B cell (primary cell): ENCODE data around the gene L3MBTL3.

Source experiments
- EZH2 ChIP-seq: IDR thresholded peaks from 2 replicates; pipeline ENCODE4 v1.6.1; 2012; ENCODE audit warnings: borderline replicate concordance, low read depth, mild to moderate bottlenecking, moderate library complexity, low read length; ENCODE audit not compliant: insufficient read depth, poor library complexity, severe bottlenecking
- TF ChIP-seq, protein P1 (sequence below): fragments of 200-600 bp; IDR thresholded peaks from one replicate; pipeline ENCODE4 v1.8.0; 2022; ENCODE audit warnings: antibody characterized with exemption, mild to moderate bottlenecking

DNA sequence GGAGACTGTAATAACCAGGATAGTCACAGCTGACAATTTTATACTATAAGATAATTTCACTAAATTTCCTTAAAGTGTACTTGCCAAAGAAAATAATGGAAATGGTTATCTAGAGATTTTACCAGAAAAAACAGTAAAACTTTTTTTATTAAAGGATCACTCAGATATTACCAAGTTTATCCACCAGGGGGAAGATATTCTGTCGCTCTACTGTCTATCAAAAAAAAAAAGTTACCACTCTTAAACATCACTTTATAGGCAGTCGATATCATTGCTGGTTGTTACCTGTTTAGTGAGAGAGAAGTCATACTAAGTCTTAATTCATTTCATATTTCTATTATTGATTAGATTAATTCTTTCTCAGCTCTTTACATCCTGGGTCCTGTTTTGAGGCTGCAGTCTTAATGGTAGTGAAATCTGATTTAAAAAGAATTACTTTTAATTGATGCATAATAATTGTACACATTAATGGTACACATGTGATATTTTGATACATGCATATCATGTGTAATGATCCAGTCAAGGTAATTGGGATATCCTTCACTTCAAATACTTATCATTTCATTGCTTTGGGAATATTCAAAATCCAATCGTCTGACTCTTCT, 18.9 kb downstream of the L3MBTL3 start:
- TF ChIP-seq, protein P1, sequence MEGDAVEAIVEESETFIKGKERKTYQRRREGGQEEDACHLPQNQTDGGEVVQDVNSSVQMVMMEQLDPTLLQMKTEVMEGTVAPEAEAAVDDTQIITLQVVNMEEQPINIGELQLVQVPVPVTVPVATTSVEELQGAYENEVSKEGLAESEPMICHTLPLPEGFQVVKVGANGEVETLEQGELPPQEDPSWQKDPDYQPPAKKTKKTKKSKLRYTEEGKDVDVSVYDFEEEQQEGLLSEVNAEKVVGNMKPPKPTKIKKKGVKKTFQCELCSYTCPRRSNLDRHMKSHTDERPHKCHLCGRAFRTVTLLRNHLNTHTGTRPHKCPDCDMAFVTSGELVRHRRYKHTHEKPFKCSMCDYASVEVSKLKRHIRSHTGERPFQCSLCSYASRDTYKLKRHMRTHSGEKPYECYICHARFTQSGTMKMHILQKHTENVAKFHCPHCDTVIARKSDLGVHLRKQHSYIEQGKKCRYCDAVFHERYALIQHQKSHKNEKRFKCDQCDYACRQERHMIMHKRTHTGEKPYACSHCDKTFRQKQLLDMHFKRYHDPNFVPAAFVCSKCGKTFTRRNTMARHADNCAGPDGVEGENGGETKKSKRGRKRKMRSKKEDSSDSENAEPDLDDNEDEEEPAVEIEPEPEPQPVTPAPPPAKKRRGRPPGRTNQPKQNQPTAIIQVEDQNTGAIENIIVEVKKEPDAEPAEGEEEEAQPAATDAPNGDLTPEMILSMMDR, result peak; percentile 79
- TF ChIP-seq EZH2, result no peak
